Urothelium cell line (cell line): ENCODE results near the gene MMP28.
"Not testable (repeated sequence)": the region's sequence is repeated elsewhere in the genome, so short reads cannot be mapped to it uniquely, and the experiment has no call there.

Source experiments
- DNase-seq: peaks from one replicate; pipeline ENCODE4 v3.0.0; 2011; ENCODE audit warnings: low spot score, mixed read lengths
- FAIRE-seq: peaks from 2 replicates; lab custom pipeline; 2011; peaks lifted over from hg19 to GRCh38; lab: Jason Lieb, UNC

MMP28 gene

DNA sequence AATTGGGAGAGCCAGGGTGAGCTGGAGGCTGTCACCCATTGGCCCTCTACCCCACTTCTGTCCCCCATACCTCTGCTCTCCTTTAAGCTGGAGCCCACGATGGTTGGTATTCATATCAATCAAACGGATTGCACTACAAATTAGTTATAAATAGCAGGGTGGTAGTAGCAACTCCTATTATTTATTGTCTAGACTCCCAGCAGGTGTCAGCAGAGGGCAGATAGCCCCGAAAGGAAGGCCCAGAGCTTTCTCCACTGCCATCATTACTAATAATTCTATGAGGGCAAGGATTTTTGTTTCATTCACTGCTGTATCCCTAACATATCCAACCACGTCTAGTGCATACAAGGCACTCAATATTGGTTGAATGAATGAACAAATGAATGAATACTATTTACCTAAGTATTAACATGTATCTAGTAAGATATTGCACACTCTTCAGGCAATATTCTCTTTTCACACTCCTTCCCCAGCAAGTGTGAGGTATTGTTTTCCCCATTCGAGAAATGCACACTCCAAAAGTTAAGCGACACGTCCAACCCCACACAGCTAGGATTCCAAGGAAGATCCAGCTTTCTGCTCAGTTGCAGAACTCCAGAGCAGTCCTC lies 28.4 kb downstream of the MMP28 start:
- FAIRE-seq (no peak), DNase-seq (no peak)

DNA sequence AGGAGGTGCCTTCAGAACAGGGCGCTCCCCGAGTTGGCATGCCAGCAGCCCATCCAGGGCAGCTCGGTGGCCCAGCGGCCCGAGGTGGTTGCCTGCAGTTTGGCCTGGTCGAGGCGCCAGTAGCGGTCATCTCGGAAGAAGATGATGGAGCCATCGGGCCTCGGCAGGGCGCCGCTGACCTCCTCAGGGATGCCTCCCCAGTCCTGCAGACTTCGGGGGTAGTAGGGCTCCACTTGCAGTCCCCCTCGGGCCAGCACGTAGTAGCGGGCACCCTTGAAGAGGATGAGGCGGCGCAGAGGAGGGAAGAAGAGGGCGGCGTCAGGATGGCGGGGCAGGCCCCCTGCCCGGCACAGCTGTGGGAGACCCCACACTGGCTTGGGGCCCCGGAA lies 29.0 kb downstream of the MMP28 start:
- no peak for FAIRE-seq

DNA sequence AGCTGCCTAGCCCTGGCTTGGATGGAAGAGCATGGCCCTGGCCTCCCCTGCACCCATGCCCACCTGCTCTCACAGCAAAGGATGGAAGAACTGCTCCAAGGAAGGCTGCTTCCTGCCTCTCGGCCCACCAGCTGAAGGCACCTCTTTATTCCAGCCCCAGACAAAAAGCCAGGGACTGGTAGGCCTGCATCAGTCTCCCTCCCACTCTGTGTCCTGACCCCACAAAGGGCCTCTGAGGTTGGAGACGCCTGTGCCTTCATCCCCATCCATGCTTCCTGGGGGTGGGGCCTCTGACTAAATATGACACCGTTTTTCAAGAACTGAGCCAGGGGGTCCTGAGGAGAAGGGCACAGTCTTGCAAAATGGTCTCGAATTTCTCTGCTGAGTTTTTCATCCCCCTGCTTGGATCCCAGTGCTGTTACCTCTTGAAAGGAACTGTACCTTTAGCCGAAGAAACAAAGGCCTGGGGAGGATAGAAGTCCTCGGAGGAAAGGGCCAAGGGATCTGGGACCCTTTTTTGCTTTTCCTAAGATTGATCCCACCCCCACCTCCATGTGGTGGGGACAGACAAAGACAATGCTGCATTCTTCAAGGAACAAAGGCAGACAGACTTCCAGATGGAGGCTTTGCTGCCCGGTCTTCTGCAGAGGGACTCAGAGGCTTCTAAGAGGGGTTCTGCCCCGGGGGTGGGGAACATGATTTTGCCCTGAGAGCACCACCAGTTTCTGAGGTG lies 29.5 kb downstream of the MMP28 start:
- DNase-seq (no peak), FAIRE-seq (no peak)

More for the DNA sequence above, 29.0 kb downstream of the MMP28 start:
- no peak for DNase-seq

DNA sequence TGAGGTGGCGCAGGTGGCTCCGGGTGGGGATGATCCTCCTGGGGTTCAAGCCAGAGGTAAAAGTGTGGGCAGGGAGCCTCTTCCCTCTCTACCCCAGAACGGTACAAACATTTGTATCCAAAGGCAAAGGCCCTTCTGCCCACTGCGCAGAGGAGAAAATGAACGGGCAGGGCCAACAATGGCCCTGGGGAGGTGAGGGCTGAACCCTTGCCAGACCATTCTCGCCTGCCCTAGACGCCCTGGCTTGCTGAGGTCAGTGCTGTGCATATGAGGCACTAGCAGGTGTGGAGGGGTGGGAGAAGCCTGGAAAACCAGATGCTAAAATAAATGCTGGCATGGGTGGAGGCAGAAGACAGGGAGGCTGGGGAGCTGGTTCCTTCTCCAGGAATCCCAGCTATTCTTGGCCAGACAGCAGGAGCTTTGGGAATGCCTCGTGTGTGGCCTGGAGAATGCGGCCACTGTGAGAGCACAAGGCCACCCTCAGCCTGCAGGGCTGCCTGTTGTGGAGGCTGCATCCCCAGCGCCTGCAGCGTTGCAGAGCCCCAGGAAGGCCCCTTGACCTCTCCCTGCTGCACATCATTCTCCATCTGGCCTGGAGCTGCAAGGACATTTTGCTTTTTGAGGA lies 30.2 kb downstream of the MMP28 start:
- FAIRE-seq (no peak), DNase-seq (no peak)

- DNase-seq (peak; percentile 96), FAIRE-seq (no peak)
Measured at GRCh38 chr17:35764123-35764991, 31.1 kb downstream of the MMP28 start.

GRCh38 chr17:35763767-35764122 lies 31.7 kb downstream of the MMP28 start:
- FAIRE-seq (no peak), DNase-seq (no peak)

DNA sequence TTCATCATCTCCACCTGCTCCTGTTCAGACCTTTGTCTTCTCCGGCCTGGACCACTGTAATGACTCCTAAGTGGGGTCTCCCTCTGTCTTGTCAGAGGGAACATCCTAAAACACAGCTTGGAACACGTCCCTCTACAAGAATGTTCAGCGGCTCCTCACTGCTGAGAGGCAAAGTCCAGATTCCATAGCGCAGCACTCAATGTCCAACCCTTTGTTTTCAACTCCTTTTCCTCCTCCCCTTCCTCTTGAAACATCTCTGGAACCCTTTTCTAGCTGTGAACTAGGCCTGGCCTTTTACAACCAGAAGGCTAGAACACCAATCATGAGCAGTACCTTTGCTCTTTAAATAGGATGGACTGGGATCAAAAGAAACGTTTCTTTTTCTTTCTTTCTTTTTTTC lies 33.8 kb downstream of the MMP28 start:
- DNase-seq (no peak), FAIRE-seq (no peak)

GRCh38 chr17:35760587-35760986 lies 34.9 kb downstream of the MMP28 start, which contains the start of gene C17orf50:
C17orf50 (plus strand) TSS chr17:35760887; CDS start chr17:35760942, 55 bp downstream.
- FAIRE-seq (no peak), DNase-seq (no peak)

GRCh38 chr17:35757243-35757642 lies 38.2 kb downstream of the MMP28 start:
- DNase-seq = no peak
- FAIRE-seq = no peak

- no peak for DNase-seq
- FAIRE-seq = no peak
Measured at GRCh38 chr17:35752945-35753764, 42.3 kb downstream of the MMP28 start, which contains the start of gene GAS2L2. GAS2L2 (minus strand) TSS chr17:35753239; CDS start chr17:35752850, 389 bp downstream.

DNA sequence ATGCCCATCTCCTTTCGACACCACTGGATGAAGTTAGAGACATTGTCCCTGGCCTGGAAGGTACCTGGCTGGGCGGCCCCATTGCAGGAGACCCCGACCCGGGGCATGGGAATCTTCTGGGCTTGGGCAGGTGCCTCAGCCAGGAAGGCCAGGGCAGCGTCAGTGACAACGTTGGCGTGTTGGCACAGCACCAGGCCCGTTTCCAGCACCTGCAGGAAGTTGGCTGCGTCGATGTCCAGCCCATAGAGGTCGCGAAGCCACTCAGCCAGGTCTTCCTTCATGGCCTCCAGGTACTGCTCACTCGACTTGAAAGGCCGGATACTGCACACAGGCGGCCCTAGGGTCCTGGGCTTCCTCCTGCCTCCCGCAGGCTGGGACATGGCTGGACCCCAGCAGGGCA lies 43.0 kb downstream of the MMP28 start:
- DNase-seq (no peak), FAIRE-seq (no peak)

- not testable (repeated sequence) for FAIRE-seq, DNase-seq
Measured at GRCh38 chr17:35751541-35751940, 43.9 kb downstream of the MMP28 start.

DNA sequence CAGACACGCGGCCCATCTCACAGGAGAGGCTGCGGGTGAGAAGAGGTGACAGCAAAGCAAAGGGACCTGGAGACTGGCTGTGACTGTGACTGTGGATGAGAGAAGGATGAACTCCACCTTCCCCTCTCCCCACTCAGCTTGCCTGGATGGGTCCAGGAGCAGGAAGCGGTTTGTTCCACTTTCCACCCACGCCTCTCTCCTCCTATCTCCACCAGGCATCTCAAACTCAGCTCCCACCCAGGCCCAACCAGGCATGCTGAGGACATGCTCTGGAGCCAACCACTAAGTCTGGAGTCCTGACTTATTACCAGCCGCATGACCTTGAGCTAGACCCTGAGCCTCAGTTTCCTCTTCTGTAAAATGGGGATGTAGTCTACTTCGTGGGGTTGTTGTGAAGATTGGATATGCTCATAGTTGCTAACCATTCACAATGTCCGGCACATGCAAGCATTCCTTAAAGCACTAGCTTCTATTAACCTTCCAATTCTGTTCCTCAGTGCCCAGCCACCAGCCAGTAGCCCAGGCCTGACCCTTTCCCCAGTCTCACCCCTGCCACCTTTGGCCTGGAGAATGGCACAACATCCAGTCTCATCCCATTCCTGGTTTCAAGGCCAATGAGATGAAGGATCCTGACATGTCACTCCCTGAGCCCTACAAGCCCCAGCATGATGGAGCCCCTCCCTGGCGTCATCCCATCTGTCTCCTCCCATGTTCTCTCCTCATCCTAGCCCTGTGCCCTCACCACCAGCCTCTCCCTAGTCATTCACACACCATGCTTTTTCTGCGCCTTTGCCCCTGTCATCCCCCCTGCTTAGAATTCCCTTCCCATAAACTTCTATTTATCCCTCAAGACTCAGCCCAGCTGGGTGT lies 44.7 kb downstream of the MMP28 start:
- FAIRE-seq (no peak), DNase-seq (no peak)

DNA sequence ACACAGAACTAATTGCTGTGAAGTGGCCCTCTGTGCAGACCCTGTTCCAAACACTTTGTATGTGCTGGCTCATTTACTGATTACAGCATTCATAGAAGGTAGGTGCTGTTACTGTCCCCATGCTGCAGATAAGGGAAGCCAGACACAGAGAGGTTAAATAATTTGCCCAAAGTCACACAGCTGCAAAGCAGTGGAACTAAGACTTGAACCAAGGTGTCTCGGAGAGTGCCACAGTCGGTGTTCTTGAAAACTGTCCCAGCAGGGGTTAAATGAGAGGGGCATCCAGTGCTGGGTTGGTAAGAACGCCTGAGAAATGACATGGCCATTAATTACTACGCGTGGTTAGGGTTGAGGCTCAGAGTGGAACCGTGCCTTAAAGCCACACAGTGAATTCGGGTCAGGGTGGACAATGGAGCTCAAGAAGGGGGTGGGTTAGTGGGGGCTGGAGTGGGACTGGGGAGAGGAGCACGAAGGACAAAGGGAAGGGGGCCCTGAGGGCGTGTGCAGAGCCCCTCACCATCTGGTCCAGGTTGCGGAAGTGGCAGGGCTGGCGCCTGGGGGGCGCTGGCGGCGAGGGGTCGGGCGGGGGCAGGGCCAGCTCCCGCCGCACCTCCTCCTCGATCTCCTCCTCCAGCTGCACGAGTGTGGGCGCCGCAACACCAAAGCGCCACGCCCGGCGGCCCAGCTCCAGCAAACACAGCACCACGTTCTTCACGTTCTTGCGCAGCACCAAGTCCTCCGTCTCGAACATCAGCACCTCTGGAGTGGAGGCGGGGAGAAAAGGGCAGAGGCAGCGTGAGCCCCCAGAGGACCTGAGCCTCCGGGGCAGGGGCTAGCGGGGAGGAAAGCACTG lies 45.7 kb downstream of the MMP28 start:
- no peak for FAIRE-seq
- no peak for DNase-seq

DNA sequence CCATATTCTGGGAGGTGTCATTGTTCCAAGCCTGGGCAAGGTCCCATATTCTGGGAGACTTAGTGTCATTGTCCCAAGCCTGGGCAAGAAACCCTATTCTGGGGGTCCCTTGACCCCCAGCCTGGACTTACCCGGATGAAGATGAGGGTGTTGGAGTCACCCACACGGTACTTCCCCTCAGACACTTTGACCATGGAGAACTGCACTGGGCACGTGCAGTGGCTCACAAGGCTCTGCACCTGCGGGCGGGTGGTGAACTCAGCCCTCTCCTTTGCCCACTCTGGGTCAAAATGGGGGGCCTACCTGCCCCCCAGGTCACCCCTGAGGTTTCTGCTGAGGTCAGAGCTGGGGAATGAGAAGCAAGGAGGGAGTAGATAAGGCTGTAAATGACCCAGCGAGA lies 46.5 kb downstream of the MMP28 start:
- FAIRE-seq = no peak
- no peak for DNase-seq

- no peak for DNase-seq
- FAIRE-seq = no peak
Measured at GRCh38 chr17:35748341-35748841, 47.0 kb downstream of the MMP28 start.

DNA sequence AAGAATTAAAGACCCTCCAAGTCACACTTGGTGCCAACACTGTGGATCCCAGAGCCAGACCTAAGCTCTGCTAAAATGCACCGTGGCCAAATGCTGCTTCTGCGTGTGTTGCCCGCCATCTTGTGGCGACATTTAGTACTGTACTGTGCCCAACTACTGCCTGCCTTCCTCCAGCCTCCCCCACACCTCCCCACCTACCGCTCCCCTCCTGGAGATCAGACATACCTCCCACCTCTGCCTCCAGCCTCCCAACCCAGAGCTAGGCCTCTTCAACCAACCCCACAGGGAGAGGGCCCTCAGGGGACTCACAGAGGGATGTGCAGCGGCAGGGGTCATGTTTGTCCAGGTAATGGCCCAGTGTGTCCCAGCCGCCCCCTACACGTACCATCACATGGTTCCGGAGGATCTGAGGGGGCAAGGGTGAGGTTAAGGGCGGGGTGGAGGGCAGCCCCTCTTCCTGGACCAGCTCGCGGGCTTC lies 47.9 kb downstream of the MMP28 start:
- FAIRE-seq (no peak), DNase-seq (peak; percentile 87)

- FAIRE-seq = no peak
- no peak for DNase-seq
Measured at GRCh38 chr17:35745749-35746320, 49.6 kb downstream of the MMP28 start.
